BLaER1 treated with 17β-estradiol and CSF1 and Interleukin-3, amounts not matched to agents 10 nM and 100 nM (cell line): Measurements from ENCODE around the gene C1orf198.
A peak's percentile ranks its signal among the peaks of the same experiment; 100 is the strongest.

Experiments used
- H3K27ac ChIP-seq, 11 experiments: shearing (Covaris generic); formaldehyde crosslinking; 2 replicates each; pipeline ENCODE4 v1.8.1; 2022
- H3K27me3 ChIP-seq, 11 experiments: shearing (Covaris generic); formaldehyde crosslinking; 2 replicates each; pipeline ENCODE4 v1.8.1; 2022
- H3K36me3 ChIP-seq, 11 experiments: shearing (Covaris generic); formaldehyde crosslinking; 2 replicates each; pipeline ENCODE4 v1.8.1; 2022
- H3K4me1 ChIP-seq, 10 experiments: shearing (Covaris generic); formaldehyde crosslinking; 2 replicates each; pipeline ENCODE4 v1.8.1; 2022
- H3K4me2 ChIP-seq, 11 experiments: shearing (Covaris generic); formaldehyde crosslinking; 2 replicates each; pipeline ENCODE4 v1.8.1; 2022
- H3K4me3 ChIP-seq, 10 experiments: shearing (Covaris generic); formaldehyde crosslinking; 2 replicates each; pipeline ENCODE4 v1.8.1; 2022
- H3K9ac ChIP-seq, 11 experiments: shearing (Covaris generic); formaldehyde crosslinking; 2 replicates each; pipeline ENCODE4 v1.8.1; 2022
- H3K9me3 ChIP-seq, 11 experiments: shearing (Covaris generic); formaldehyde crosslinking; replicated peaks in 1 of 11; 2 replicates each; pipeline ENCODE4 v1.8.1; 2022
- H4K20me1 ChIP-seq, 11 experiments: shearing (Covaris generic); formaldehyde crosslinking; 2 replicates each; pipeline ENCODE4 v1.8.1; 2022
- Cebpa-rat ChIP-seq, 11 experiments: shearing (Covaris generic); IDR thresholded peaks; 2 replicates each; pipeline ENCODE4 v1.8.1; 2022

The C1orf198 gene

GRCh38 chr1:230827081-230827681 lies 41.1 kb downstream of the C1orf198 start:
- H3K36me3 ChIP-seq = no peaks in the 10 kb centered on the region
- no peaks in the 10 kb centered on the region for H3K27me3 ChIP-seq
- no peak overlapping the region for H3K4me3 ChIP-seq
- no peak for TF ChIP-seq Cebpa-rat (IDR thresholded peaks at IDR 0.05)
- H3K4me1 ChIP-seq = peaks cover 31 to 45% (median 41%) of the 10 kb centered on the region in 10 experiments
- no peak overlapping the region for H3K4me2 ChIP-seq
- H4K20me1 ChIP-seq = no peaks in the 10 kb centered on the region
- peaks cover 8 to 16% (median 11%) of the 10 kb centered on the region in 11 experiments; a peak in 14 of 22 replicates for H3K9me3 ChIP-seq
- no peak overlapping the region for H3K27ac ChIP-seq
- H3K9ac ChIP-seq = no peak overlapping the region

- Histone ChIP-seq H3K4me2 (peak overlapping the region; percentile 60 to 82 (median 70)), H3K27ac (peak overlapping the region in 6 of 11 experiments; percentile 43 to 66 (median 54); a peak in 10 of 22 replicates)
Measured at GRCh38 chr1:230826166-230826875, 42.0 kb downstream of the C1orf198 start.

DNA sequence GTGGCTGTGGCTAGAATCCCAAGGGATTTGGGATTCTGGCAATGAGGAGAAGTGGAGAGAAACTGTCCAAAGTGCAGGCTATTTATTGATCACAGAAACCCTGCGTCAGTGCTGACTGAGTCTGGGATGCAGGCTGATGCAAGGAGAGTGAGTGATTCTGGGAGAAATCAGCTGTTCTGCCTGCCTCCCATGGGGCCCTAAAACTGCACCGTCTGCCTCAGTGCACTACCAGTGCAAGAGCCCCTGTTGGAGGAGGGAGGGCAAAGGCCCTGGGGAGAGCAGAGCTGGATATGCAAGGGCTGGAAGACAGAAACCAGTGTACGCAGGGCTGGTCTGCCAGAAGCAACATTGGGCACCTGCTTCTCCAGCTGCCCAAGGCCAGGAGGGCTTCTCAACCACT lies 42.6 kb downstream of the C1orf198 start:
- no peak overlapping the region for H3K4me3 ChIP-seq
- peak overlapping the region in 9 of 11 experiments; percentile 20 to 66 (median 45); a peak in 14 of 22 replicates for H3K27ac ChIP-seq
- peak overlapping the region; percentile 60 to 82 (median 70) for H3K4me2 ChIP-seq
- TF ChIP-seq Cebpa-rat (IDR thresholded peaks at IDR 0.05) = no peak
- H3K4me1 ChIP-seq = peaks cover 27 to 58% (median 54%) of the 10 kb centered on the region in 10 experiments
- peaks cover 0 to 7% (median 2%) of the 10 kb centered on the region in 11 experiments; a peak in 9 of 22 replicates for H3K9me3 ChIP-seq
- H3K27me3 ChIP-seq = no peaks in the 10 kb centered on the region
- H4K20me1 ChIP-seq = no peaks in the 10 kb centered on the region
- peak overlapping the region in 4 of 11 experiments; percentile 13 to 34 (median 22); a peak in 5 of 22 replicates for H3K9ac ChIP-seq
- H3K36me3 ChIP-seq = no peaks in the 10 kb centered on the region

More at GRCh38 chr1:230826166-230826875, 42.0 kb downstream of the C1orf198 start:
- Histone ChIP-seq H3K9ac (no peak overlapping the region), H3K9me3 (peaks cover 4 to 12% (median 8%) of the 10 kb centered on the region in 11 experiments; a peak in 14 of 22 replicates), H3K27me3 (no peaks in the 10 kb centered on the region), H3K4me1 (peaks cover 27 to 53% (median 50%) of the 10 kb centered on the region in 10 experiments), H3K36me3 (no peaks in the 10 kb centered on the region), H3K4me3 (no peak overlapping the region), H4K20me1 (no peaks in the 10 kb centered on the region)
- TF ChIP-seq Cebpa-rat (IDR thresholded peaks at IDR 0.05) = no peak

DNA sequence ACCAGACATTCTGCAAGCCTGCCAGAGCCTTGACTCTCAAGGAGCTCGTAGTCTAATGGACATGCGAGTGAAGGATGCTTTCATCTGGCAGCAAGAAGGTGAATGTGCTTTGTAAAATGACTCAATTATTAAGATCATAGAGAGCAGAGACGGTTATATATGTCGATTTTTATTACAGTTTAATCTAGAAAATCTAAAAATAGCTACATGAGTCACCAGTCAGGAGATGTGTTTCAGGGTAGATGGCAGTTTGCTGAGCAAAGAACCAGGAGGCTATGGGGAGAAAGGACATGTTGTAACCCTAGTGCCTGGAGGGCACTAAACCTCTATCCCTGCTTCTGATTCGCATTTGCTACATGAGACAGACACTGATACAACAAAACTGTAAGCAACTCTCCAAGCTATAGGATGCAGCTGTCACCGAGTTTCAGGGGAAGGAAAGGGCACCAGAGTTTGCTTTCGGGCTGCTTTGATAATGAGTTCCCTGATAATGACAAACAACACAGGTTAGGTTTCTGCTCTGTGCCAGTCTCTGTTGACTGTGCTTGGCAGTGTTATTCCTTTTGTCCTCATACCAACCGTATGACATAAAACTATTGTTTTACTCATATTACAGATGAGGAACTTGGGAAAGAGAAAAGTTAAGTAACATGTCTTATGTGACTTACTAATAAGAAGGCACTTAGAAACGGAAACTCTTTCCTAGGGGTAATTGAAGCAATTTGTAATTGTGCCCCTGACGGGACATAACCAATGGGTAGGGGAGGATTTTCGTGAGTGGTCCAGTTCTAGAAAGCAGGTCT lies 43.2 kb downstream of the C1orf198 start:
- Histone ChIP-seq H3K27ac (peak overlapping the region in 10 of 11 experiments; percentile 2 to 66 (median 46); a peak in 19 of 22 replicates), H3K4me3 (no peak overlapping the region)

DNA sequence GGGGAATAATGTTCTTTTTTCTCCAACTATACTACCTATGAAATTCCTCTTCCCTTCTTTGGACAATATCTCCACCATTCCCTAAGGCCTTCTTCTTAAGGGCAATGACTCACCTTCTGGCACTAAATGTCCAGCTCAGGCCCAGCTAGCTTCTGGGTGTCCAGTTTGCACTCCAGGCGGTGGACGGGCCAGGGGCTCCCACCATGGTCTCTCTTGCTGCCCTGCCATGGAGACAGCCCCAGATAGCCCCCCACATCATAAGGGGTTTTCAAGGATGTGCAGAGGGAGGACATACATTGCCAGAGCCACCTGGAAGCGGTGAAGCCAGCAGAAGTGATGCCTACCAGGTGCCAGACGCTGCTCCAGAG lies 43.8 kb downstream of the C1orf198 start:
- Histone ChIP-seq H3K27me3 (no peaks in the 10 kb centered on the region), H3K4me1 (peaks cover 27 to 58% (median 54%) of the 10 kb centered on the region in 10 experiments), H3K27ac (peak overlapping the region in 9 of 11 experiments; percentile 1 to 66 (median 46); a peak in 13 of 22 replicates), H4K20me1 (no peaks in the 10 kb centered on the region), H3K9ac (peak overlapping the region in 3 of 11 experiments; percentile 11 to 44 (median 13); a peak in 3 of 22 replicates), H3K4me2 (peak overlapping the region; percentile 60 to 82 (median 70)), H3K9me3 (no peaks in the 10 kb centered on the region), H3K4me3 (no peak overlapping the region), H3K36me3 (no peaks in the 10 kb centered on the region)
- no peak for TF ChIP-seq Cebpa-rat (IDR thresholded peaks at IDR 0.05)

More for the DNA sequence above, 43.2 kb downstream of the C1orf198 start:
- peak overlapping the region; percentile 60 to 82 (median 70) for H3K4me2 ChIP-seq
- TF ChIP-seq Cebpa-rat (IDR thresholded peaks at IDR 0.05) = peak in 1 of 11 experiments; percentile 47; a peak in 1 of 22 replicates
- peaks cover 27 to 58% (median 54%) of the 10 kb centered on the region in 10 experiments for H3K4me1 ChIP-seq
- peaks cover 0 to 4% (median 0%) of the 10 kb centered on the region in 11 experiments; a peak in 2 of 22 replicates for H3K9me3 ChIP-seq
- peak overlapping the region in 5 of 11 experiments; percentile 13 to 48 (median 34); a peak in 6 of 22 replicates for H3K9ac ChIP-seq
- no peaks in the 10 kb centered on the region for H3K27me3 ChIP-seq
- H3K36me3 ChIP-seq = no peaks in the 10 kb centered on the region
- no peaks in the 10 kb centered on the region for H4K20me1 ChIP-seq

DNA sequence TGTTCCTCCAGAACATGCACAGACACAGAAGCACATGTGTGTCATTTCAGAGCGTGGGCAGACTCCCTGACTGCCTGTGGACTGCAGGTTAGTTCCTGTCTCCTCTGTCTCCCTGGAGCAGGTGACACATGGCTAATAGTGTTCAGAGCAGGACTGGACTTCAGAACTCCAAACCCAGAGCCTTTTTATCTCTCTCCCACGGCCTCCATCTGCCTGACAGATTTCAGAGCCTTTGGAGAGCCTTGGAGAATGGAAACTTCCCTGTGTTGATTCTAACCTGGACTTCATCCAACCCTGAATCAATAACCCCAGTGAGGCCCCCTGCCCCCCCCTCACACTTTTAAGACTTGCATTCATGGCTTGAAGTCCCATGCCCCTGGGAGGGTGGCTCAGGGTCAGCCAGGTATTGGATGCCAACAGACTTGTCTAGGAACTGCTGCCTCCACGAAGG lies 44.4 kb downstream of the C1orf198 start:
- Histone ChIP-seq H3K4me2 (peak overlapping the region in 10 of 11 experiments; percentile 60 to 82 (median 68); a peak in 18 of 22 replicates), H3K4me3 (no peak overlapping the region), H3K27ac (peak overlapping the region in 3 of 11 experiments; percentile 1 to 65 (median 43); a peak in 4 of 22 replicates), H3K9ac (no peak overlapping the region), H3K4me1 (peaks cover 27 to 58% (median 54%) of the 10 kb centered on the region in 10 experiments), H3K36me3 (no peaks in the 10 kb centered on the region), H4K20me1 (no peaks in the 10 kb centered on the region), H3K27me3 (no peaks in the 10 kb centered on the region), H3K9me3 (no peaks in the 10 kb centered on the region)
- TF ChIP-seq Cebpa-rat (IDR thresholded peaks at IDR 0.05) = no peak

- Histone ChIP-seq H4K20me1 (no peaks in the 10 kb centered on the region), H3K4me1 (peaks cover 27 to 58% (median 54%) of the 10 kb centered on the region in 10 experiments), H3K27me3 (no peaks in the 10 kb centered on the region), H3K9me3 (no peaks in the 10 kb centered on the region), H3K9ac (no peak overlapping the region; a peak in 1 of 22 replicates), H3K4me2 (peak overlapping the region in 9 of 11 experiments; percentile 7 to 82 (median 64); a peak in 16 of 22 replicates), H3K4me3 (no peak overlapping the region), H3K27ac (peak overlapping the region in 1 of 11 experiments; percentile 65; a peak in 2 of 22 replicates), H3K36me3 (no peaks in the 10 kb centered on the region)
- TF ChIP-seq Cebpa-rat (IDR thresholded peaks at IDR 0.05) = no peak
Measured at GRCh38 chr1:230823426-230823825, 44.9 kb downstream of the C1orf198 start.

DNA sequence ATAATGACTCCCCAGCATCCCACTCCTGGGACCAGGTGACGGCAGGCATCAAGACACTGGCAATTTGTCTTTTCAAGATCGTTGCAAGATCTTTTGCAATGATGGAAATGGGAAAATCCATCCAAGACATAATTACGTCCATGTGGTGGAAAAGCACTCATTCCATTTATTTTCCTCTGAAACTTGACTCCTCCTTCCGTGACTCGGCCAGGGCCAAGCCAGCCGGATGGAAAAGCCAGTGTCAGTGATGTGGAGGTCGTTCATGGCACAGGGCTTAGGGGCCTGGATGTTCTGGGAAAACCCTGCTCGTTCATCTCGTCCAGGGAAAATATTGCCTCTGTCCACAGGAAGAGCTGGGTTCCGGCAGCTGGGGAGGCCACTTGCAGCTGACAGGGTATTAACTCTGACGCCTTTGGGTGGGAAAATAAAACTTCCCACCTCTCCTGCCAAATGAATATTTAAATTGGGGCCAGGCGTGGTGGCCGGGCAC lies 46.2 kb downstream of the C1orf198 start:
- peak overlapping the region in 8 of 11 experiments; percentile 7 to 82 (median 64); a peak in 16 of 22 replicates for H3K4me2 ChIP-seq
- H3K27ac ChIP-seq = peak overlapping the region in 1 of 11 experiments; percentile 65; a peak in 1 of 22 replicates
- no peak for TF ChIP-seq Cebpa-rat (IDR thresholded peaks at IDR 0.05)
- peaks cover 27 to 61% (median 54%) of the 10 kb centered on the region in 10 experiments for H3K4me1 ChIP-seq
- no peaks in the 10 kb centered on the region for H4K20me1 ChIP-seq
- no peak overlapping the region for H3K4me3 ChIP-seq
- H3K9ac ChIP-seq = no peak overlapping the region
- peaks cover 0 to 8% (median 0%) of the 10 kb centered on the region in 11 experiments; a peak in 2 of 22 replicates for H3K9me3 ChIP-seq
- H3K27me3 ChIP-seq = no peaks in the 10 kb centered on the region
- H3K36me3 ChIP-seq = no peaks in the 10 kb centered on the region
